ENCODE data around the gene SPRR2D.
"Not testable (repeated sequence)": the region's sequence is repeated elsewhere in the genome, so short reads cannot be mapped to it uniquely, and the experiment has no call there.

The SPRR2D gene

DNA sequence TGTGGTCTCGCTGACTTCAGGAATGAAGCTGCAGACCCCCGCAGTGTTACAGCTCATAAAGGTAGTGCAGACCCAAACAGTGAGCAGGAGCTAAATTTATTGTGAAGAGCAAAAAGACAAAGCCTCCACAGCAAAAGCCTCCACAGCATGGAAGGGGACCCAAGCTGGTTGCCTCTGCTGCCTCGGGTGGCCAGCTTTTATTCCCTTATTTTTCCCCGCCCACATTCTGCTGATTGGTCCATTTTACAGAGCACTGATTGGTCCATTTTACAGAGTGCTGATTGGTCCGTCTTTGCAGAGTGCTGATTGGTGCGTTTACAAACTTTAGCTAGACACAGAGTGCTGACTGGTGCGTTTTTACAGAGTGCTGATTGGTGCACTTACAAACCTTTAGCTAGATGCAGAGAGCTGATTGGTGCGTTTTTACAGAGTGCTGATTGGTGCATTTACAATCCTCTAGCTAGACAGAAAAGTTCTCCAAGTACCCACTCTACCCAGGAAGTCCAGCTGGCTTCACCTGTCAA, 29.6 kb downstream of the SPRR2D start:
- not testable (repeated sequence) for DNase-seq (ENCODE audit: low spot score)

- DNase-seq (ENCODE audit: low spot score) = no peak
These were observed 39.5 kb downstream of the SPRR2D start, which contains the start of gene SPRR3 for GRCh38 chr1:153001382-153001781. TSS of gene SPRR3 (plus strand) at chr1:153001749. CDS start at chr1:153003021, 1,272 bp downstream.

- DNase-seq (ENCODE audit: low spot score) = no peak
These were observed 40.6 kb downstream of the SPRR2D start for GRCh38 chr1:153000294-153000693.

DNA sequence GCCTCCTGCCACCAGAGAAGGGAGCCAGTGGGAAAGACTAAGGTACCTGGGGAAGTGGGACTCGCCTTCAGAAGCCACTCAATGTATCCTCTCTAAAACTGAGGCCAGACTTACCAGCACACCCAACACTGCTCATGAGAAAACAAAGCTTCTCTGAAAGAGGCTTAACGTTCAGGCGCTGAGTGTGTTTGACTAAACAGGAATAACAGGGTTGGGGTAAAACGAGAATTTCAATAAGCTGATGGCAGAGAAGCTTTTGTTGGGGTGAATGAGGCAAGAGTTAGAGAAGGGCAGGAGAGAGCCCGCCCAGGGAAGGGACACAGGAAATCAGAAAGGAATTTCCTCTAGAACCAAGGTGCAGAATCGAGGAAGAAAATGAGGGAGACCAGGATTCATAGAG, 41.1 kb downstream of the SPRR2D start:
- no peak for DNase-seq (ENCODE audit: low spot score)

GRCh38 chr1:152998476-152998875, 42.4 kb downstream of the SPRR2D start:
- DNase-seq (ENCODE audit: low spot score) = no peak

- DNase-seq (ENCODE audit: low spot score) = no peak
These were observed 43.0 kb downstream of the SPRR2D start for GRCh38 chr1:152997901-152998300.

GRCh38 chr1:152996633-152997400, 44.1 kb downstream of the SPRR2D start:
- no peak for DNase-seq (ENCODE audit: low spot score)

DNA sequence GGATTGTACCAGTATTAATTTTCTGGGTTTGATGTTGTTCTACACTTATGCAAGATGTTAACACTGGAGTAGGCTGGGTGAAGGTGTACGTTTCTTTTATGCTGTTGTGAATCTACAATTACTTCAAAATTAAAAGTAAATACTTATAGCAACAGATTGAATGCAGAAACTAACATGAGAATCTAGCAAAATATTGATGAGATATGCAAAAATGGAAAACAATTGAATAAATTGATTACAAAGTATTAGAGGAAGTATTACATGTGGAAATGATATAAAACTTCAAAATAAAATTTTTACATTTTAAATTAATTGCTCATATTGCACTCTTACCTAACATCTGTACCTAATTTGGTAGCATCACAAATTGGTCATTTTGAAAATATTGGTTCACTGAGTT, 45.1 kb downstream of the SPRR2D start:
- DNase-seq (ENCODE audit: low spot score) = no peak

- DNase-seq (ENCODE audit: low spot score) = no peak
These were observed 47.7 kb downstream of the SPRR2D start for GRCh38 chr1:152993186-152993585.
